Purkinje cell (primary cell): ENCODE results near the gene CLCA2. TPM values are rescaled to one million over a fixed set of nuclear protein-coding genes. Genes with fewer than 3 reads are reported as not detected.

Experiments used
- polyA plus RNA-seq: library from polyadenylated mRNA; unstranded; fragments of >200 nt; fragmentation: Nextera tagmentation; gene quantifications from 2 replicates; pipeline ENCODE4 v1.2.1, GENCODE V29; 2014

Gene CLCA2
- 0.05 TPM in 1 of 2 replicates, not detected in the other for polyA plus RNA-seq

GRCh38 chr1:86423873-86424272 is at the start of gene CLCA2:
Gene CLCA2 (plus strand): TSS chr1:86424171. CDS start chr1:86424248, 77 bp downstream.

GRCh38 chr1:86395751-86396497 is 28.0 kb upstream of the CLCA2 start, which contains the start of gene ODF2L:
Gene ODF2L (minus strand): TSS chr1:86396323. CDS start chr1:86387027, 9,296 bp downstream.

GRCh38 chr1:86468501-86468977 is 44.6 kb downstream of the CLCA2 start, which contains the start of gene CLCA1:
Gene CLCA1 (plus strand): TSS chr1:86468927. CDS start chr1:86468972, 45 bp downstream.

Other genes starting within 250 kb of the CLCA2 start
- gene ODF2L, start 27.8 kb upstream of the CLCA2 start, polyA plus RNA-seq: 61.9 and 74.9 TPM in 2 replicates
- gene CLCA1, start 44.8 kb downstream of the CLCA2 start, polyA plus RNA-seq: not detected in 2 replicates
- gene CLCA4, start 122.9 kb downstream of the CLCA2 start, polyA plus RNA-seq: not detected in 2 replicates